ENCODE data around the gene DAZL. TPM values are rescaled to one million over a fixed set of nuclear protein-coding genes. Genes with fewer than 3 reads are reported as not detected.

DAZL gene
- total RNA-seq, 1 experiment from 2014 or later = not detected

GRCh38 chr3:16647668-16648067 lies 42.4 kb upstream of the DAZL start:
- H3K27me3 ChIP-seq (ENCODE audit: insufficient read depth, low read depth) = no peaks in the 10 kb centered on the region
- H3K4me1 ChIP-seq (replicated peaks; ENCODE audit: insufficient read depth) = no peaks in the 10 kb centered on the region
- H3K36me3 ChIP-seq (ENCODE audit: low read depth) = no peaks in the 10 kb centered on the region
- no peak overlapping the region for H3K27ac ChIP-seq
- no TSS peak for BruUV-seq (replicated peaks)
- POLR2A ChIA-PET (ENCODE audit: unreplicated experiment) = no interaction called here
- H3K9me3 ChIP-seq (ENCODE audit: insufficient read depth, low read depth) = no peaks in the 10 kb centered on the region; the same call in 1 of the 2 replicates
- intact Hi-C loops (cut with micrococcal nuclease; ENCODE audit: unreplicated experiment) = no loop called here
- H2AFZ ChIP-seq = no peak overlapping the region
- no peaks in the 10 kb centered on the region; the same call in 1 of the 2 replicates for H3F3A ChIP-seq (ENCODE audit: insufficient read depth, low read depth)
- DNase-seq = no peak
- no peak overlapping the region for H3K4me2 ChIP-seq
- H3K9me2 ChIP-seq (ENCODE audit: insufficient read depth) = no peaks in the 10 kb centered on the region
- no peak overlapping the region for H3K4me3 ChIP-seq
- no peak for TF ChIP-seq EZH2 (IDR thresholded peaks at IDR 0.05; ENCODE audit: low read depth)
- no peaks in the 10 kb centered on the region for H3K79me2 ChIP-seq (ENCODE audit: low read depth)
- CTCF ChIA-PET = no interaction called here
- no peaks in the 10 kb centered on the region for H4K20me1 ChIP-seq (ENCODE audit: insufficient read depth)

- POLR2A ChIA-PET (ENCODE audit: unreplicated experiment) = interaction anchor here (0.6 kb wide), 1 partner anchor 373 kb away, joined by 7 read pairs; no protein-coding TSS in a partner anchor
- TF ChIP-seq EZH2 (IDR thresholded peaks at IDR 0.05; ENCODE audit: low read depth) (no peak), CTCF (conservative IDR thresholded peaks at IDR 0.05) (no peak)
- Histone ChIP-seq H3K79me2 (ENCODE audit: low read depth) (no peaks in the 10 kb centered on the region), H3K36me3 (ENCODE audit: low read depth) (no peaks in the 10 kb centered on the region), H4K20me1 (ENCODE audit: insufficient read depth) (no peaks in the 10 kb centered on the region), H3K4me2 (no peak overlapping the region), H3K27me3 (ENCODE audit: insufficient read depth, low read depth) (no peaks in the 10 kb centered on the region), H3K9me2 (ENCODE audit: insufficient read depth) (no peaks in the 10 kb centered on the region), H3K27ac (no peak overlapping the region), H3K4me3 (no peak overlapping the region), H3K9me3 (ENCODE audit: insufficient read depth, low read depth) (no peaks in the 10 kb centered on the region), H2AFZ (no peak overlapping the region), H3K4me1 (replicated peaks; ENCODE audit: insufficient read depth) (no peaks in the 10 kb centered on the region), H3F3A (ENCODE audit: insufficient read depth, low read depth) (no peaks in the 10 kb centered on the region)
- intact Hi-C loops (cut with micrococcal nuclease; ENCODE audit: unreplicated experiment) = no loop called here
- CTCF ChIA-PET = no interaction called here
- no peak for DNase-seq
- BruUV-seq (replicated peaks) = no TSS peak
These were observed 34.6 kb upstream of the DAZL start for GRCh38 chr3:16639806-16640205.

GRCh38 chr3:16633948-16634347 lies 28.7 kb upstream of the DAZL start:
- TF ChIP-seq EZH2 (IDR thresholded peaks at IDR 0.05; ENCODE audit: low read depth) (no peak), CTCF (conservative IDR thresholded peaks at IDR 0.05) (no peak)
- Histone ChIP-seq H3K4me1 (replicated peaks; ENCODE audit: insufficient read depth) (no peaks in the 10 kb centered on the region), H3K4me2 (no peak overlapping the region), H3K9me2 (ENCODE audit: insufficient read depth) (no peaks in the 10 kb centered on the region), H3K36me3 (ENCODE audit: low read depth) (no peaks in the 10 kb centered on the region), H4K20me1 (ENCODE audit: insufficient read depth) (no peaks in the 10 kb centered on the region), H3K4me3 (no peak overlapping the region), H3F3A (ENCODE audit: insufficient read depth, low read depth) (no peaks in the 10 kb centered on the region), H3K79me2 (ENCODE audit: low read depth) (no peaks in the 10 kb centered on the region), H3K9me3 (ENCODE audit: insufficient read depth, low read depth) (no peaks in the 10 kb centered on the region), H3K27ac (no peak overlapping the region), H3K27me3 (ENCODE audit: insufficient read depth, low read depth) (no peaks in the 10 kb centered on the region), H2AFZ (no peak overlapping the region)
- POLR2A ChIA-PET (ENCODE audit: unreplicated experiment) = no interaction called here
- intact Hi-C loops (cut with micrococcal nuclease; ENCODE audit: unreplicated experiment) = no loop called here
- no TSS peak for BruUV-seq (replicated peaks)
- DNase-seq = no peak
- CTCF ChIA-PET = no interaction called here

- POLR2A ChIA-PET (ENCODE audit: unreplicated experiment) = no interaction called here
- H3K27ac ChIP-seq = no peak overlapping the region
These were observed 27.2 kb upstream of the DAZL start for GRCh38 chr3:16632395-16632794.

More at GRCh38 chr3:16632395-16632794, 27.2 kb upstream of the DAZL start:
- Histone ChIP-seq H3K79me2 (ENCODE audit: low read depth) (no peaks in the 10 kb centered on the region), H4K20me1 (ENCODE audit: insufficient read depth) (no peaks in the 10 kb centered on the region), H3K27me3 (ENCODE audit: insufficient read depth, low read depth) (no peaks in the 10 kb centered on the region), H3K9me3 (ENCODE audit: insufficient read depth, low read depth) (no peaks in the 10 kb centered on the region), H3K4me1 (replicated peaks; ENCODE audit: insufficient read depth) (no peaks in the 10 kb centered on the region), H3K36me3 (ENCODE audit: low read depth) (no peaks in the 10 kb centered on the region), H3K4me3 (no peak overlapping the region), H3K9me2 (ENCODE audit: insufficient read depth) (no peaks in the 10 kb centered on the region), H3K4me2 (no peak overlapping the region), H2AFZ (no peak overlapping the region), H3F3A (ENCODE audit: insufficient read depth, low read depth) (no peaks in the 10 kb centered on the region)
- no peak for TF ChIP-seq CTCF (conservative IDR thresholded peaks at IDR 0.05)
- TF ChIP-seq EZH2 (IDR thresholded peaks at IDR 0.05; ENCODE audit: low read depth) = no peak
- intact Hi-C loops (cut with micrococcal nuclease; ENCODE audit: unreplicated experiment) = no loop called here
- CTCF ChIA-PET = no interaction called here
- no TSS peak for BruUV-seq (replicated peaks)
- DNase-seq = no peak

Measured in PC-9 (cell line).